Thyroid gland (tissue), 4 donors: ENCODE data around the gene SERBP1.
"Not testable (repeated sequence)": the region's sequence is repeated elsewhere in the genome, so short reads cannot be mapped to it uniquely, and the experiment has no call there.

Source experiments
- POLR2A ChIP-seq, 2 donors: fragments of 450-650 bp; IDR thresholded peaks; one replicate each; pipeline ENCODE4 v1.6.1; 2017; ENCODE audit warnings: antibody characterized with exemption in 2 of 2, mild to moderate bottlenecking in 2 of 2, moderate library complexity in 1 of 2
- TF ChIP-seq, protein P1 (sequence below), 6 experiments: fragments of 200-600 bp in 3 of 6; fragments of 450-650 bp in 3 of 6; sonication (generic) in 3 of 6; IDR thresholded peaks; one replicate each; pipeline ENCODE4 v1.5.1; 2016 to 2019; ENCODE audit warnings: antibody characterized with exemption in 6 of 6, mild to moderate bottlenecking in 2 of 6, inconsistent platforms in 1 of 6, moderate library complexity in 1 of 6

DNA sequence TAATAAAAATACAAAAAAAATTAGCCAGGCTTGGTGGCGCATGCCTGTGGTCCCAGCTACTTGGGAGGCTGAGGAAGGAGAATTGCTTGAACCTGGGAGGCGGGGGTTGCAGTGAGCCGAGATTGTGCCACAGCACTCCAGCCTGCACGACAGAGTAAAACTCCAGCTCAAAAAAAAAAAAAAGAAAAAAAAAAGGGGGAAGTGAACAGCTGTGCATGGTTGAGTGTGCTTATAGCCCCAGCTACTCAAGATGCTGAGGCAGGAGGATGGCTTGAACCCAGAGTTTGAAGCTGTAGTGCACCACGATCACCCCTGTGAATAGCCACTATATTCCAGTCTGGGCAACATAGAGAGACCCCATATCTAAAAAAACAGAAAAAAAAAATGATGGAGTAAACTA is 15.8 kb upstream of the SERBP1 start:
- TF ChIP-seq, protein P1, sequence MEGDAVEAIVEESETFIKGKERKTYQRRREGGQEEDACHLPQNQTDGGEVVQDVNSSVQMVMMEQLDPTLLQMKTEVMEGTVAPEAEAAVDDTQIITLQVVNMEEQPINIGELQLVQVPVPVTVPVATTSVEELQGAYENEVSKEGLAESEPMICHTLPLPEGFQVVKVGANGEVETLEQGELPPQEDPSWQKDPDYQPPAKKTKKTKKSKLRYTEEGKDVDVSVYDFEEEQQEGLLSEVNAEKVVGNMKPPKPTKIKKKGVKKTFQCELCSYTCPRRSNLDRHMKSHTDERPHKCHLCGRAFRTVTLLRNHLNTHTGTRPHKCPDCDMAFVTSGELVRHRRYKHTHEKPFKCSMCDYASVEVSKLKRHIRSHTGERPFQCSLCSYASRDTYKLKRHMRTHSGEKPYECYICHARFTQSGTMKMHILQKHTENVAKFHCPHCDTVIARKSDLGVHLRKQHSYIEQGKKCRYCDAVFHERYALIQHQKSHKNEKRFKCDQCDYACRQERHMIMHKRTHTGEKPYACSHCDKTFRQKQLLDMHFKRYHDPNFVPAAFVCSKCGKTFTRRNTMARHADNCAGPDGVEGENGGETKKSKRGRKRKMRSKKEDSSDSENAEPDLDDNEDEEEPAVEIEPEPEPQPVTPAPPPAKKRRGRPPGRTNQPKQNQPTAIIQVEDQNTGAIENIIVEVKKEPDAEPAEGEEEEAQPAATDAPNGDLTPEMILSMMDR (IDR thresholded peaks at IDR 0.05), result not testable (repeated sequence)
- not testable (repeated sequence) for TF ChIP-seq POLR2A (IDR thresholded peaks at IDR 0.05)
